Transverse colon (tissue), 4 donors: ENCODE data around the gene ADH7. TPM values are rescaled to one million over a fixed set of nuclear protein-coding genes. Genes with fewer than 3 reads are reported as not detected.

ENCODE experiments used
- DNase-seq: peaks from one replicate; pipeline ENCODE4 v3.0.0-alpha.2; 2019
- H3K27ac ChIP-seq, 4 donors: fragments of 200-600 bp; sonication (generic); 2 replicates each; pipeline ENCODE4 v1.5.1; 2016 to 2018; ENCODE audit warnings: inconsistent platforms in 4 of 4
- H3K27me3 ChIP-seq: fragments of 200-600 bp; sonication (generic); 2 replicates; pipeline ENCODE4 v1.5.1; 2017; ENCODE audit warnings: inconsistent platforms
- H3K36me3 ChIP-seq, 4 donors: fragments of 200-600 bp; sonication (generic); 2 replicates each; pipeline ENCODE4 v1.5.1; 2017 to 2019; ENCODE audit warnings: inconsistent platforms in 4 of 4
- H3K4me1 ChIP-seq, 4 donors: fragments of 200-600 bp; sonication (generic); 2 replicates each; pipeline ENCODE4 v1.5.1; 2017 to 2020; ENCODE audit warnings: inconsistent platforms in 4 of 4
- H3K4me3 ChIP-seq, 4 donors: fragments of 200-600 bp; sonication (generic); 1 replicate in 1 of 4; 2 replicates in 3 of 4; pipeline versions ENCODE4 v1.5.1 to v1.6.1; 2017 to 2019; ENCODE audit warnings: inconsistent platforms in 4 of 4
- H3K9me3 ChIP-seq, 2 donors: fragments of 200-600 bp; sonication (generic); 2 replicates each; pipeline ENCODE4 v1.5.1; 2017 to 2019; ENCODE audit warnings: inconsistent platforms in 2 of 2
- CTCF ChIP-seq, 5 experiments: fragments of 200-600 bp in 3 of 5; fragments of 450-650 bp in 2 of 5; sonication (generic) in 3 of 5; IDR thresholded peaks; 1 replicate in 2 of 5; 2 replicates in 3 of 5; pipeline ENCODE4 v1.5.1; 2016 to 2017; ENCODE audit warnings: antibody characterized with exemption in 5 of 5, inconsistent platforms in 3 of 5, mild to moderate bottlenecking in 2 of 5, moderate library complexity in 1 of 5
- EP300 ChIP-seq: sonication (generic); formaldehyde crosslinking; IDR thresholded peaks from one replicate; pipeline ENCODE4 v1.6.1; 2017; ENCODE audit warnings: antibody characterized with exemption, low read depth
- POLR2A ChIP-seq: fragments of 450-650 bp; IDR thresholded peaks from one replicate; pipeline ENCODE4 v1.6.1; 2016; ENCODE audit warnings: antibody characterized with exemption, mild to moderate bottlenecking, moderate library complexity
- POLR2AphosphoS5 ChIP-seq, 3 donors: sonication (generic); formaldehyde crosslinking; IDR thresholded peaks; one replicate each; pipeline ENCODE4 v1.6.1; 2016; ENCODE audit warnings: antibody characterized with exemption in 3 of 3
- WGBS, 2 donors: methylation state at CpG; one replicate each; pipeline ENCODE4 v1.1.5; 2018; ENCODE audit warnings: low coverage in 1 of 2; 5-methylcytosine and 5-hydroxymethylcytosine counted together
- in situ Hi-C, 4 donors: fragments of 200-750 bp; cut with MboI; loops; one replicate each; pipeline versions ENCODE4 v1.15.0 to v1.15.1; 2017; ENCODE audit warnings: low sequenced_read_pairs in 3 of 4, low pct_ligation_motif_present in 1 of 4, low pct_unique_long_range_greater_than_20kb in 1 of 4
- intact Hi-C: fragments of 100-400 bp; cut with DNase I; formaldehyde crosslinking; loops from one replicate; pipeline ENCODE4 v1.15.1; 2023; ENCODE audit warnings: low total_unique reads
- total RNA-seq, 4 donors: library from RNA; depleted of rRNA; stranded (reverse); fragments of >200 nt; gene quantifications; one replicate each; pipeline ENCODE4 v1.1.0, GENCODE V29; 2016

The ADH7 gene
- total RNA-seq, 4 donors from 2014 or later = not detected

GRCh38 chr4:99405433-99406115 lies 29.6 kb downstream of the ADH7 start:
- in situ Hi-C loops (loop anchor here (5.0 to 25.0 kb wide), 6 partner anchors 201 to 443 kb away; partner anchors contain the start of gene METAP1 (in 1 of the 4)), intact Hi-C loops (loop anchor here (5.0 to 10.0 kb wide), 3 partner anchors 81 to 283 kb away; partner anchors contain the start of gene ADH1B)
- 35 to 50% methylated on average over 1 to 6 of the region's 6 CpGs for WGBS, 2 donors
- peak overlapping the region; percentile 69 to 81 (median 79) for H3K27ac ChIP-seq
- no peaks in the 10 kb centered on the region for H3K9me3 ChIP-seq
- DNase-seq = peak; percentile 84
- H3K4me1 ChIP-seq = peaks cover 4 to 33% (median 21%) of the 10 kb centered on the region in 4 donors
- peak; percentile 92 to 97 (median 95) for TF ChIP-seq CTCF (IDR thresholded peaks at IDR 0.05)
- peak in 1 of 3 donors; percentile 39 for TF ChIP-seq POLR2AphosphoS5 (IDR thresholded peaks at IDR 0.05)
- no peak for TF ChIP-seq POLR2A
- no peak for TF ChIP-seq EP300
- no peaks in the 10 kb centered on the region for H3K27me3 ChIP-seq
- no peaks in the 10 kb centered on the region for H3K36me3 ChIP-seq
- no peak overlapping the region for H3K4me3 ChIP-seq

GRCh38 chr4:99404595-99405287 lies 30.4 kb downstream of the ADH7 start:
- TF ChIP-seq EP300 (no peak), POLR2AphosphoS5 (IDR thresholded peaks at IDR 0.05) (peak in 1 of 3 donors; percentile 8)
- H3K36me3 ChIP-seq = no peaks in the 10 kb centered on the region

DNA sequence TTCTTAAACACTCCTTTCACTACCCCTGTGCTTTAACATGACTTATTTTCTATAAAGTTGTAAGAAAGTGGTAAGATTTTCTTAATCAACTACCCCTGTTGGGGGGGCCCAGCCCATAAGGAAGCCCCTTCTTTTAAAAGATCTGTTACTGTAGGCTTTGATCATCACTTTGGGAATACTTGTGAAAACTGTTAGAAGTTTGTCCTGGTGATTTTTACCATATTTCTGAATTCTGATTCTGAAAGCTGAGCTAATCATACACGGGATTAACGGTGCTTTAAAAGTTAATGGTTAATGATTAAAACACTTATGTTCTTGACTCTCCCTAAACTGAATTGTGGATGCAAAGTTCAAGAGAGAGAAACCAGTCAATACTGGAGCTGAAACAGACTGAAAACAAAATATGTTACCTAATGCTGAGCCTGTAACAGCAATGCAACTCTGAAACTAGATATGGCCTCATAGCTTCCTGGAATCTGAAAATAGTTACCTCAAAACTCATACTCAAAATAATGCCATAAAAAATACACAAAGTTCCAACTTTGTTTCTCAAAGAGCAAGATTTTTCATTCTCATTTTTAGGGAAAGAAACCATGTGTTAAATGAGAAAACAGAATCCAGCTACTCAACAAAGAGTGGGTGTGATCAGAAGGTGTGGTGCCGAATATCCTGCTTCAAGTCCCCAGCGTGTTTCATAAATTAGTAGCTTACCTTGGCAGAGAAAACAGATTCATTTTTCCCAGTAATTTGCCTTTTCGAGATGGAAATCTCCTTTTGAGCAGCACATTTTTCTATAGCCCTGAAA lies 31.6 kb downstream of the ADH7 start:
- WGBS, 2 donors = 29 to 46% methylated on average over 4 to 5 of the region's 5 CpGs
- H3K4me1 ChIP-seq = peaks cover 4 to 33% (median 21%) of the 10 kb centered on the region in 4 donors
- TF ChIP-seq POLR2AphosphoS5 (IDR thresholded peaks at IDR 0.05) = peak in 1 of 3 donors; percentile 44
- no peak for TF ChIP-seq CTCF (IDR thresholded peaks at IDR 0.05)
- no peak for TF ChIP-seq EP300
- TF ChIP-seq POLR2A = no peak
- H3K36me3 ChIP-seq = no peaks in the 10 kb centered on the region
- H3K27ac ChIP-seq = peak overlapping the region; percentile 69 to 81 (median 79)
- no peak for DNase-seq
- H3K4me3 ChIP-seq = peak overlapping the region in 1 of 4 donors; percentile 0
- in situ Hi-C loops = loop anchor here (10.0 to 25.0 kb wide), 5 partner anchors 199 to 441 kb away; partner anchors contain the start of gene METAP1 (in 1 of the 4)
- no peaks in the 10 kb centered on the region for H3K27me3 ChIP-seq
- no peaks in the 10 kb centered on the region for H3K9me3 ChIP-seq
- intact Hi-C loops = loop anchor here (10.0 kb wide), 2 partner anchors 79 to 199 kb away; partner anchors contain the start of gene ADH1B

More at GRCh38 chr4:99404595-99405287, 30.4 kb downstream of the ADH7 start:
- no peak overlapping the region for H3K4me3 ChIP-seq
- in situ Hi-C loops = loop anchor here (5.0 to 25.0 kb wide), 6 partner anchors 200 to 442 kb away; partner anchors contain the start of gene METAP1 (in 1 of the 4)
- peaks cover 4 to 33% (median 21%) of the 10 kb centered on the region in 4 donors for H3K4me1 ChIP-seq
- intact Hi-C loops = loop anchor here (5.0 to 10.0 kb wide), 3 partner anchors 80 to 282 kb away; partner anchors contain the start of gene ADH1B
- no peak for DNase-seq
- no peaks in the 10 kb centered on the region for H3K9me3 ChIP-seq
- WGBS, 2 donors = 41 to 45% methylated on average over 3 to 4 of the region's 4 CpGs
- H3K27ac ChIP-seq = peak overlapping the region; percentile 69 to 81 (median 79)
- no peaks in the 10 kb centered on the region for H3K27me3 ChIP-seq

DNA sequence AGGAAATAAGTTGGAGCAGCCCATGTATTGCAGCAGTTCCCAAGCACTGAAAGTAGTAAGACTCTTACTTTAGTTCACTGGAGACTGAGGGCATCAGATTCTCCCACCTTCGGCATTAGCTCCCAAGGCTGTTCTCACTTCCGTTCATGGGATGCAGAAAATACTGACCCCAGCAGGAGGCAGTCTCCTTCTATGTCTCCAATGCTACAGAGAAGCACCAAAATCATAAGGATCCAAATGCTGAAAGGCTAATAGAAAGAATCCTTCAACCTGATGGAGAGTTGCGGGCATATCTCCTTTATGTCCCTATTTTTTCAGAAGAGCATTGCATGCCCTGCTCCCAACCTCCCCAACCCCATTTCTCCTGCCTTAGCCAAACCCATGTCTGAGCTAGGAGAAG lies 32.4 kb downstream of the ADH7 start:
- Histone ChIP-seq H3K4me3 (no peak overlapping the region), H3K27ac (peak overlapping the region; percentile 69 to 81 (median 79)), H3K36me3 (no peaks in the 10 kb centered on the region), H3K27me3 (no peaks in the 10 kb centered on the region), H3K9me3 (no peaks in the 10 kb centered on the region), H3K4me1 (peaks cover 4 to 28% (median 19%) of the 10 kb centered on the region in 4 donors)
- in situ Hi-C loops (loop anchor here (10.0 to 25.0 kb wide), 5 partner anchors 198 to 440 kb away; partner anchors contain the start of gene METAP1 (in 1 of the 4)), intact Hi-C loops (loop anchor here (10.0 kb wide), 2 partner anchors 78 to 198 kb away; partner anchors contain the start of gene ADH1B)
- WGBS, 2 donors = 80 to 86% methylated on average over 2 to 3 of the region's 3 CpGs
- DNase-seq = no peak
- no peak for TF ChIP-seq EP300
- TF ChIP-seq POLR2A = no peak
